GM12873 (cell line): ENCODE measurements around the gene LRBA.

Experiments
- CTCF ChIP-seq: IDR thresholded peaks from 2 replicates; pipeline ENCODE4 v1.5.1; 2012; ENCODE audit warnings: low read depth, mild to moderate bottlenecking, moderate library complexity, low read length, control low read depth; ENCODE audit not compliant: insufficient read depth; ENCODE audit errors: missing control alignments

Gene LRBA

DNA sequence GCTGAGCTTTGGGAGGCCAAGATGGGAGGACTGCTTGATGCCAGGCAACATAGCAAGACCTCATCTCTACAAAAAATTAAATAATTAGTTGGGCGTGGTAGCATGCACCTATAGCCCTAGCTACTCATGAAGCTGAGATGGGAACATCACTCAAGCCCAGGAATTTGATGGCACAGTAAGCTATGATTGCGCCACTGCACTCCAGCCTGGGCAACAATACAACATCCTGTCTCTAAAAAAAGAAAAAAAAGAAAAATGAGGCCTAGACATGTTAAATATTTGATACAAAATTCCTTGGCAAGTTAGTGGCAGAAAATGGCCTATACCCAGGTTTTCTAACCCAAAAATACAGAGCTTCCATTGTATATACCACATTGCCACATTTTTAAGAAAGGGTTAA, 521.2 kb downstream of the LRBA start:
- TF ChIP-seq CTCF = no peak

GRCh38 chr4:150491132-150492049, 523.7 kb downstream of the LRBA start:
- TF ChIP-seq CTCF = no peak

DNA sequence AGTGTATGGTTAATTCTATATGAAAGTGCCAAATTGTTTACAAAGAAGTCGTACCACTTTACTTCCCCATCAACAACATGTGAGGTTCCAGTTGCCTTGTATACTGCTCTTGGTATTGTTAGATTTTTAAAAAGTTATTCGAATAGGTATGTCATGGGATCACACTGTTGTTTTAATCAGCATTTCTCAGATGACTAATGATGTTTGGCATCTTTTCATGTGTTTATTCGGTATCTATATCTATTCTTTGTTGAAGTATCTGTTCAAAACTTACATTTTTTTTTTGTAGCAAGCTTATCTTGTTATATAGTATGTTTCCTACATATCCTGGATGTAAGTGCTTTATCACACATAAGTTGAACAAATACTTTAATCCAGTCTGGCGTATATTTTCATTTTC, 532.5 kb downstream of the LRBA start:
- TF ChIP-seq CTCF = no peak

DNA sequence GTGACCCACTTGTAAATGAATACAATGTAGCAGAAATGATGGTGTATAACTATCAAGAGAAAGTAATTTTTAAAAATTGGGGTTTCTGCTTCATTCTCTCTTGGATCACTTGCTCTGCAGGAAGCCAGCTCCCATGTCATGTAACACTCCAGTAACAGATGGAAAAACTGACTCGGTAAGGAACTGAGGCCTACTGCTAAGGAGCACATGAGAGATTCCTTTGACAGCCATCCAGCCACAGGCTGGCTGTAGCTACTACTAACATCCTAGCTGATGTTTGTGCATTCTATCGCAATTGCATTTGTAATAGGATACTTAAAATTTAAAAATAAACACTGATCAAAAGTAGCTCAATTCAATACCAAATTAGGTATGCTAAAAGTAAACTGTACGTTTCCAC, 535.4 kb downstream of the LRBA start:
- no peak for TF ChIP-seq CTCF

- no peak for TF ChIP-seq CTCF
These were observed 537.2 kb downstream of the LRBA start for GRCh38 chr4:150477869-150478268.

- TF ChIP-seq CTCF = no peak
These were observed 538.3 kb downstream of the LRBA start for GRCh38 chr4:150476776-150477175.

DNA sequence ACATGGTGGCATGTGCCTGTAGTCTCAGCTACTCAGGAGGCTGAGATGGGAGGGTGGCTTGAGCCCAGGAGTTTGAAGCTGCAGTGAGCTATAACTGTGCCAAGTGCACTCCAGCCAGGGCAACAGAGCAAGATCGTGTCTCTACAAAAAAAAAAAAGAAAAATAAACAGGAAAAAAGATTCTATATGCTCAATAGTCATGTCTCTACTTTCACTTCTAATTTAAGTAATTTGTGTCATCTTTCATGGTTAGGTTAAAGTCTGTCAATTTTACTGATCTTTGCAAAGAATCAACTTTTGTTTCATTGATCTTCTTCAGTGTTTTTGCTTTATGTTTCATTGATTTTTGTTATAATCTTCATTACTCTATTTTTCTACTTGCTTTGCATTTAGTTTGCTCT, 539.3 kb downstream of the LRBA start:
- TF ChIP-seq CTCF = no peak
